GM19438 (cell line): ENCODE data around the gene TXNDC17.
"Not testable (repeated sequence)": the region's sequence is repeated elsewhere in the genome, so short reads cannot be mapped to it uniquely, and the experiment has no call there.

ENCODE experiments used
- ATAC-seq: cut with Tn5 transposase; IDR thresholded peaks from one replicate; pipeline ENCODE4 v1.9.1; 2021; ENCODE audit warnings: low read depth; ENCODE audit not compliant: unreplicated experiment

TXNDC17 gene

GRCh38 chr17:6636616-6637457 lies 4.0 kb upstream of the TXNDC17 start:
- no peak for ATAC-seq

- no peak for ATAC-seq
These were observed 3.4 kb upstream of the TXNDC17 start for GRCh38 chr17:6637458-6637840.

GRCh38 chr17:6638046-6638908 lies 2.6 kb upstream of the TXNDC17 start:
- no peak for ATAC-seq

GRCh38 chr17:6639014-6639585 lies 1.8 kb upstream of the TXNDC17 start:
- no peak for ATAC-seq

- ATAC-seq = peak; percentile 15
These were observed 999 bp upstream of the TXNDC17 start for GRCh38 chr17:6639586-6640535.

- ATAC-seq = peak; percentile 16
These were observed 495 bp downstream of the TXNDC17 start for GRCh38 chr17:6641247-6641863.

- no peak for ATAC-seq
These were observed 1.7 kb downstream of the TXNDC17 start for GRCh38 chr17:6642592-6642991.

GRCh38 chr17:6643451-6644125 lies 2.7 kb downstream of the TXNDC17 start:
- ATAC-seq = no peak

- ATAC-seq = no peak
These were observed 7.3 kb downstream of the TXNDC17 start for GRCh38 chr17:6648181-6648580.

- peak; percentile 93 for ATAC-seq
These were observed 10.6 kb downstream of the TXNDC17 start, which contains the start of the genes C17orf100 and MED31 for GRCh38 chr17:6651354-6651918. Gene C17orf100, plus strand, starts transcription at chr17:6651762. Its CDS starts 152 bp downstream, at chr17:6651914. Gene MED31, minus strand, starts transcription at chr17:6651605. Its CDS starts 77 bp downstream, at chr17:6651528.

GRCh38 chr17:6651919-6652452 lies 11.1 kb downstream of the TXNDC17 start:
- no peak for ATAC-seq

GRCh38 chr17:6654841-6655731 lies 14.2 kb downstream of the TXNDC17 start:
- no peak for ATAC-seq

- not testable (repeated sequence) for ATAC-seq
These were observed 15.0 kb downstream of the TXNDC17 start for GRCh38 chr17:6655732-6656361.

GRCh38 chr17:6656797-6657632 lies 16.2 kb downstream of the TXNDC17 start:
- not testable (repeated sequence) for ATAC-seq

GRCh38 chr17:6657633-6658287 lies 16.9 kb downstream of the TXNDC17 start:
- no peak for ATAC-seq
